ENCODE results near the gene PAQR3. TPM values are rescaled to one million over a fixed set of nuclear protein-coding genes. Genes with fewer than 3 reads are reported as not detected.

PAQR3 gene
- total and polyA plus RNA-seq, 4 donors: 3.1 to 12.1 (median 6.5) TPM

GRCh38 chr4:78939667-78940008 is 400 bp upstream of the PAQR3 start:
- Histone ChIP-seq H3K9ac (ENCODE audit: insufficient read depth in 1 of 2, low read length in 2 of 2) (peak overlapping the region in 1 of 2 donors; percentile 57), H3K36me3 (ENCODE audit: control insufficient read depth in 4 of 4, insufficient read depth in 4 of 4, low read length in 4 of 4) (no peaks in the 10 kb centered on the region), H3K4me3 (no peak overlapping the region), H3K27ac (ENCODE audit: low read depth in 1 of 2, low read length in 1 of 2) (no peak overlapping the region), H3K9me3 (ENCODE audit: control insufficient read depth in 4 of 4, insufficient read depth in 3 of 4, low read length in 3 of 4) (no peaks in the 10 kb centered on the region), H3K27me3 (ENCODE audit: control insufficient read depth in 3 of 3, insufficient read depth in 3 of 3, low read length in 2 of 3) (no peaks in the 10 kb centered on the region), H3K4me1 (ENCODE audit: control insufficient read depth in 5 of 5, insufficient read depth in 5 of 5, low read length in 5 of 5) (peaks cover 0 to 12% (median 0%) of the 10 kb centered on the region in 5 donors)
- DNase-seq (no peak), ATAC-seq (ENCODE audit: insufficient read depth, low FRiP score) (no peak)
- no peak for TF ChIP-seq CTCF (IDR thresholded peaks at IDR 0.05; ENCODE audit: control extremely low read depth, extremely low read depth)
- 0 to 1% methylated on average over 9 of the region's 9 CpGs for WGBS, 2 donors

- peak overlapping the region; percentile 87 to 98 for H3K9ac ChIP-seq (ENCODE audit: insufficient read depth in 1 of 2, low read length in 2 of 2)
- H3K27ac ChIP-seq (ENCODE audit: low read depth in 1 of 2, low read length in 1 of 2): no peak overlapping the region
- TF ChIP-seq CTCF (IDR thresholded peaks at IDR 0.05; ENCODE audit: control extremely low read depth, extremely low read depth): no peak
- H3K4me3 ChIP-seq: peak overlapping the region; percentile 91
- no peak for ATAC-seq (ENCODE audit: insufficient read depth, low FRiP score)
- WGBS, 2 donors: 4 to 5% methylated on average over 7 of the region's 7 CpGs
- H3K4me1 ChIP-seq (ENCODE audit: control insufficient read depth in 5 of 5, insufficient read depth in 5 of 5, low read length in 5 of 5): peaks cover 0 to 12% (median 0%) of the 10 kb centered on the region in 5 donors
- H3K27me3 ChIP-seq (ENCODE audit: control insufficient read depth in 3 of 3, insufficient read depth in 3 of 3, low read length in 2 of 3): no peaks in the 10 kb centered on the region
- no peaks in the 10 kb centered on the region for H3K9me3 ChIP-seq (ENCODE audit: control insufficient read depth in 4 of 4, insufficient read depth in 3 of 4, low read length in 3 of 4)
- peak in 1 of 3 donors; percentile 43 for DNase-seq
- no peaks in the 10 kb centered on the region for H3K36me3 ChIP-seq (ENCODE audit: control insufficient read depth in 4 of 4, insufficient read depth in 4 of 4, low read length in 4 of 4)
Measured at GRCh38 chr4:78938474-78938867, 767 bp downstream of the PAQR3 start.

- Histone ChIP-seq H3K36me3 (ENCODE audit: control insufficient read depth in 4 of 4, insufficient read depth in 4 of 4, low read length in 4 of 4) (no peaks in the 10 kb centered on the region), H3K27me3 (ENCODE audit: control insufficient read depth in 3 of 3, insufficient read depth in 3 of 3, low read length in 2 of 3) (no peaks in the 10 kb centered on the region), H3K9me3 (ENCODE audit: control insufficient read depth in 4 of 4, insufficient read depth in 3 of 4, low read length in 3 of 4) (no peaks in the 10 kb centered on the region), H3K4me1 (ENCODE audit: control insufficient read depth in 5 of 5, insufficient read depth in 5 of 5, low read length in 5 of 5) (peaks cover 0 to 12% (median 0%) of the 10 kb centered on the region in 5 donors), H3K9ac (ENCODE audit: insufficient read depth in 1 of 2, low read length in 2 of 2) (no peak overlapping the region), H3K4me3 (no peak overlapping the region), H3K27ac (ENCODE audit: low read depth in 1 of 2, low read length in 1 of 2) (no peak overlapping the region)
- DNase-seq (no peak), ATAC-seq (ENCODE audit: insufficient read depth, low FRiP score) (no peak)
- WGBS, 2 donors: 93 to 96% methylated on average over 4 of the region's 4 CpGs
- TF ChIP-seq CTCF (IDR thresholded peaks at IDR 0.05; ENCODE audit: control extremely low read depth, extremely low read depth): no peak
Measured at GRCh38 chr4:78937837-78938236, 1.4 kb downstream of the PAQR3 start.

GRCh38 chr4:78936989-78937388 is 2.2 kb downstream of the PAQR3 start:
- H3K36me3 ChIP-seq (ENCODE audit: control insufficient read depth in 4 of 4, insufficient read depth in 4 of 4, low read length in 4 of 4): peaks cover 0 to 3% (median under 1%) of the 10 kb centered on the region in 4 donors
- H3K4me1 ChIP-seq (ENCODE audit: control insufficient read depth in 5 of 5, insufficient read depth in 5 of 5, low read length in 5 of 5): peaks cover 0 to 12% (median 0%) of the 10 kb centered on the region in 5 donors
- no peak overlapping the region for H3K9ac ChIP-seq (ENCODE audit: insufficient read depth in 1 of 2, low read length in 2 of 2)
- ATAC-seq (ENCODE audit: insufficient read depth, low FRiP score) (no peak), DNase-seq (no peak)
- no peak overlapping the region for H3K27ac ChIP-seq (ENCODE audit: low read depth in 1 of 2, low read length in 1 of 2)
- H3K9me3 ChIP-seq (ENCODE audit: control insufficient read depth in 4 of 4, insufficient read depth in 3 of 4, low read length in 3 of 4): no peaks in the 10 kb centered on the region
- WGBS, 2 donors: 85 to 90% methylated on average over 4 of the region's 4 CpGs
- TF ChIP-seq CTCF (IDR thresholded peaks at IDR 0.05; ENCODE audit: control extremely low read depth, extremely low read depth): no peak
- H3K4me3 ChIP-seq: no peak overlapping the region
- H3K27me3 ChIP-seq (ENCODE audit: control insufficient read depth in 3 of 3, insufficient read depth in 3 of 3, low read length in 2 of 3): no peaks in the 10 kb centered on the region

All from lung (tissue), 12 donors.